M059J (cell line): ENCODE measurements around the gene DNAAF2. TPM values are rescaled to one million over a fixed set of nuclear protein-coding genes. Genes with fewer than 3 reads are reported as not detected.

ENCODE experiments used
- DNase-seq: peaks from one replicate; pipeline ENCODE4 v3.0.0-alpha.2; 2012; ENCODE audit warnings: low read depth
- total RNA-seq: library from RNA; depleted of rRNA; stranded (reverse); fragments of >200 nt; shearing (Covaris generic); gene quantifications from 2 replicates; pipeline ENCODE4 v1.2.3, GENCODE V29; 2014; rRNA removed

Gene DNAAF2, protein sequence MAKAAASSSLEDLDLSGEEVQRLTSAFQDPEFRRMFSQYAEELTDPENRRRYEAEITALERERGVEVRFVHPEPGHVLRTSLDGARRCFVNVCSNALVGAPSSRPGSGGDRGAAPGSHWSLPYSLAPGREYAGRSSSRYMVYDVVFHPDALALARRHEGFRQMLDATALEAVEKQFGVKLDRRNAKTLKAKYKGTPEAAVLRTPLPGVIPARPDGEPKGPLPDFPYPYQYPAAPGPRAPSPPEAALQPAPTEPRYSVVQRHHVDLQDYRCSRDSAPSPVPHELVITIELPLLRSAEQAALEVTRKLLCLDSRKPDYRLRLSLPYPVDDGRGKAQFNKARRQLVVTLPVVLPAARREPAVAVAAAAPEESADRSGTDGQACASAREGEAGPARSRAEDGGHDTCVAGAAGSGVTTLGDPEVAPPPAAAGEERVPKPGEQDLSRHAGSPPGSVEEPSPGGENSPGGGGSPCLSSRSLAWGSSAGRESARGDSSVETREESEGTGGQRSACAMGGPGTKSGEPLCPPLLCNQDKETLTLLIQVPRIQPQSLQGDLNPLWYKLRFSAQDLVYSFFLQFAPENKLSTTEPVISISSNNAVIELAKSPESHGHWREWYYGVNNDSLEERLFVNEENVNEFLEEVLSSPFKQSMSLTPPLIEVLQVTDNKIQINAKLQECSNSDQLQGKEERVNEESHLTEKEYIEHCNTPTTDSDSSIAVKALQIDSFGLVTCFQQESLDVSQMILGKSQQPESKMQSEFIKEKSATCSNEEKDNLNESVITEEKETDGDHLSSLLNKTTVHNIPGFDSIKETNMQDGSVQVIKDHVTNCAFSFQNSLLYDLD
- 10.4 and 10.9 TPM in 2 replicates for total RNA-seq

DNA sequence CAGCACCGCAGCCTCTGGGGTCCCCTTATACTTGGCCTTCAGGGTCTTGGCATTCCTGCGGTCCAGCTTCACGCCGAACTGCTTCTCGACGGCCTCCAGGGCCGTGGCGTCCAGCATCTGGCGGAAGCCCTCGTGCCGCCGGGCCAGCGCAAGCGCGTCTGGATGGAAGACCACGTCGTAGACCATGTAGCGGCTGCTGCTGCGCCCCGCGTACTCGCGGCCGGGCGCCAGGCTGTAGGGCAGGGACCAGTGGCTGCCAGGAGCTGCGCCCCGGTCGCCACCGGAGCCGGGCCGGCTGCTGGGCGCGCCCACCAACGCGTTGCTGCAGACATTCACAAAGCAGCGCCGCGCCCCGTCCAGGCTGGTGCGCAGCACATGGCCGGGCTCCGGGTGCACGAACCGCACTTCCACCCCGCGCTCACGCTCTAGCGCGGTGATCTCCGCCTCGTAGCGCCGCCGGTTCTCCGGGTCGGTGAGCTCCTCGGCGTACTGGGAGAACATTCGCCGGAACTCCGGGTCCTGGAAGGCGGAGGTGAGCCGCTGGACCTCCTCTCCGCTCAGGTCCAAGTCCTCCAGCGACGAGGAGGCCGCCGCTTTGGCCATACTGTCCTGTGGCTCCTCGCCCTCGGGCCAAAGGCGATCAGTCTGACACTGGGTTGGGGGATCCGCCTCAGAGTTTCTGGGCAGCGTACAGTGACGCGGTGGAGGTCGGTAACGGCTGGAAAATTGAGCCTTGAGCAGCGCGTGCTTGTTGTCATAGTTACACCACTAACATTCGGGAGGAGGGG lies at the start of gene DNAAF2:
Gene DNAAF2, minus strand, starts transcription at position 698 of the 788 bp plus-strand sequence. Its CDS starts 95 bp downstream, at position 603.
- DNase-seq: peak; percentile 78

DNA sequence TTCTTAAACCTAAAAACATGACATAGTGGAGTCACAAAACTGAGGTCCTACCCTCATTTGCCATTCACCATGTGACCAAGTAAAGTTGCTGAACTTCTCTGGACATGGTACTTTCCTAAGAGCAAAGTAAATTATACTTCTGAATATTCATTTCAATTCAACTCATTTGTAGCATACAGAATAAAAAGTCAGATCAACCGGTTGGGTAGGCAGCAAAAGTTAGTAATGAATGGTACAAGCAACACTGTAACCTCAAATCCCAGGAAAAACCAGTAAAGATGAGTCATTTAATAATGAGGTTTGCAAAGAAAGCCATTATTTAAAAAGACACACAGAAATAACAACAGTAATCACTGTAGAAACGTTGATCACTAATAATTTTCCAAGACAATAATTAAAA lies 44.2 kb upstream of the DNAAF2 start:
- peak; percentile 60 for DNase-seq

DNA sequence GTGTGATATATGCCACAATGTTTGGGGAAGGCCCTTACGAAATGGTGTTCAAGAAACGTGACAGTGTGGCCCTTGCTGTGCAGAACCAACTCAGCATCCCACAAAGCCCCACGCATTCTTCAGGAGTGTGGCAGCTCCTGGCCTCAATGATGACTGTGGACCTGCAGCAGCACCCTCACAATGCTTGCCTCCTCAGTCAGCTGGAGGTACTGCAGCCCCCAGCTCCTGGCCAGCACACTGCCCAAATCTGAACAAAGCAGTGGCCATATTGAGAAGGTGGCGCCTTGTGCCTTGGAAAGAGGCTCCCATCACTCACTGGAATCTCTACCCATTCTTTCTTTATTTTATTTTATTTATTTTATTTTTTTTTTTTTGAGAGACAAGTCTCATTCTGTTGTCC lies 42.6 kb upstream of the DNAAF2 start:
- no peak for DNase-seq

DNA sequence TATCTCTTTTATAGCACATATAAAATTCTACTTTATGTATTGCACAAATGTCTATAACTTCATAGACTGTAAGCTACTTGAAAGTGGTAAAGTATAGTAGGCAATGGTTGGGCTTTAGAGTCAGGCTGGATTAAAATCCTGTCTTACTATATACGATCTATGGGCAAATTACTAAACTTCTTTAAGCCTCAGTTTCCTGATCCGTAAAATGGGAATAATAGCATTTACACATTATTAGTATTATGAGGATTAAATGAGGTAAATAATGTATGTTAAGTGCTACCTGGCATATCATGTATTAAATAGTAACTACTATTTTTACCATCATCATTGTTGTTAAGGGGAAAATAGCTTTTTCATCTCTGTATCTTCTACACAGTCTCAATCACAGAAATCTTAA lies 38.5 kb upstream of the DNAAF2 start:
- DNase-seq: no peak

DNA sequence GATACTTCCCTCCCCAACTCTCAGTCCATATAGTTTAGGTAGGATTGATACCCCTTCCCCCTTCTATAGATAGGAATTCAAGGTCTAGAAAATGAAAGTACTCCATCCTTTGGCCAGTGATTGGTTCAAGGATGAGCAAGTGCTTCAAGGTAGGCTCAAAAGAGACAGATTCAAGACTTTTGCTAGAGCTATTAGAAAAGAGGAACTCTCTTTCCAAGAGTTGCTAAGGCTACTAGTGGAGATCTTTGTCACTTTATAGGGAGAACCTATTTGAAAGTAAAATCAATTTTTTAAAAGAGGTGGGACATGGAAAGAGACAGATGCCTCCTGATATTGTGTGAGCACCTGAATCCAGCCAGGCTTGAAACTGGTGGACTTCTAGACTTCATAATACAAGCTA lies 35.4 kb upstream of the DNAAF2 start:
- DNase-seq: no peak

DNA sequence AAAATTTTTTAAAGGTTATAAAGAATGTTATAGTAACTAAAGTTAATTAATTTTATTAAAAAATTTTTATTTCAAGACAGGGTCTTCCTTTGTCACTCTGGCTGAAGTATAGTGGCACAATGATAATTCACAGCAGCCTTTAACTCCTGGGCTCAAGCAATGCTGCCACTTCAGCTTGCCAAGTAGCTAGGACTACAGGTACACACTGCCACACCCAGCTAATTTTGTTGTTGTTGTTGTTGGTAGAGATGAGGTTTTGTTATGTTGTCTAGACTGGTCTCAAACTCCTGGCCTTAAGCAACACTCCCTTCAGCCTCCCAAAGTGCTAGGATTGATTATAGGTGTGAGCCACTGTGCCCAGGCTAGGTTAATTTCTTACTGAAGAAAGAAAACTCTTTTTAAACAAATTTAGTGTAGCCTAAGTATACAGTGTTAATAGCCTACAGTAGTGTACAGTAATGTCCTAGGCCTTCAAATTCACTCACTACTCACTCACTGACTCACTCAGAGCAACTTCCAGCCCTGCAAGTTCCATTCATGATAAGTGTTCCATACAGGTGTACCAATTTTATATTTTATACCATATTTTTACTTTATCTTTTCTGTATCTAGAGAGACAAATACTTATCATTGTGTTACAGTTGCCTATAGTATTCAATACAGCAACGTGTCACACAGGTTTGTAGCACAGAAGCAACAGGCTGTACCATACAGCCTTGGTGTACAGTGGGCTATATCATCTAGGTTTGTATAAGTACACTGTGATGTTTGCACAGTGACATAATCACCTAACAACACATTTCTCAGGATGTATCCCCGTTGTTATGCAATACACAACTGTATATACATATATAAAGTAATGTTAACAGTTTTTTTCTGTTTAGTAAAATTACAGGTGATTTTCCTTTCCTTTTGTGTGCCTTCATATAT lies 24.7 kb upstream of the DNAAF2 start:
- no peak for DNase-seq

DNA sequence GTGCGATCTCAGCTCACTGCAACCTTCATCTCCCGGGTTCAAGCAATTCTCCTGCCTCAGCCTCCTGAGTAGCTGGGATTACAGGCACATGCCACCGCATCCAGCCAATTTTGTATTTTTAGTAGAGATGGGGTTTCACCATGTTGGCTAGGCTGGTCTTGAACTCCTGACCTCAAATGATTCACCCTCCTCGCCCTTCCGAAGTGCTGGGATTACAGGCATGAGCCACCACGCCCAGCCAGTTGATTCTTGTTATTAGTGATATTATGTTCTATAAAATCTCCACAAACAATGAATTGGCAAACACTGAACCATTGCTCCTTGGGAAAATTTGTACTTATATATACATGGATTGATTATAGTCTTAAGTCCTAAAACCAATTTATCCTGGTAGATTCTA lies 22.5 kb upstream of the DNAAF2 start:
- peak; percentile 28 for DNase-seq

DNA sequence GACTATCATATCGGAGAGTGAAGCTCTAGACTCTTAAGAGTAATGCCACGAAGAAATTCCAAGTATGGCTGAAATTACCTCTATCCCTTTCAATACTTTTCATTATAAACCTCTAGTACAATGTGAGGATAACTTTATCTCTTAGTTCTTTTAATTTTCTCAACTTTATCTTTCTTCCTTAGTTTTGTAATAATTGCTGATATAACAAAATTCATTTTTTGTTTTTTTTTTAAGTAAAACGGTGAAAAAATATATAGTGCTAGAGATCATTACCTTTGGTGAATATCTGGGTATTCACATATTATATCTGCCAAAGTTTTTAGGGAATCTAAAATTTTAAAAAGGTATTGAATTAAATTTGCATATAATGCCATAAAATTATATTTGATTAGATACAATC lies 19.5 kb upstream of the DNAAF2 start:
- DNase-seq: no peak

DNA sequence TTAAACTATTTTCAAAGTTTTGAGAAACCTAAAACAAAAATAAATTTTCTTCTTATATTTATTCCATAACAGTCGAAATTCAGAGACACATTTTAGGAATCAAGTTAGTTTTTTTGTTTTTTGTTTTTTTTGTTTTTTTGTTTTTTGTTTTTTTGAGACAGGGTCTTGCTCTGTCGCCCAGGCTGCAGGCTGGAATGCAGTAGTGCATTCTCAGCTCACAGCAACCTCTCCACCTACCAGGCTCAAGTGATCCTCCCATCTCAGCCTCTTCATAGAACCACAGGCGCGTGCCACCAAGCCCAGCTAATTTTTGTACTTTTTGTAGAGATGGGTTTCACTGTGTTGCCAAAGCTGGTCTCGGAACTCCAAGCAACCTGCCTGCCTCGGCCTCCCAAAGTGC lies 18.5 kb upstream of the DNAAF2 start:
- no peak for DNase-seq

DNA sequence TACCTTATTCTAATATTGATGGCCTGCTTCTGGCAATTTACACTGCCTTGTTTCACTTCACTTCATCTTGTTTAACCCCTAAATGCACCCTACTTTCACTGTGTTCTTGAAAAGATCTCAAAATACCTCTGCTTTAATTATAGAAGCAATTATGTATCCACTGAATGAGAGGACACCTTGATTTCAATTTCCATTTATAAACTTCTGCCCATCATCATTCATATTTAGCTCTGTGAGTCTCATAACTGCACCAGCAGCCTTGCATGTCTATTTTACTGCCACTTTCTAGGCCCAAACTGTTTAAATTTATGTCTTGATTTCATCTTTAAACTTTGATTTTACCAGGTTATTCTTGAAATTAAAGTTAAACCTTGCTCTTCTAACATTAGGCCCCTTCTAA lies 7.1 kb upstream of the DNAAF2 start:
- no peak for DNase-seq

DNA sequence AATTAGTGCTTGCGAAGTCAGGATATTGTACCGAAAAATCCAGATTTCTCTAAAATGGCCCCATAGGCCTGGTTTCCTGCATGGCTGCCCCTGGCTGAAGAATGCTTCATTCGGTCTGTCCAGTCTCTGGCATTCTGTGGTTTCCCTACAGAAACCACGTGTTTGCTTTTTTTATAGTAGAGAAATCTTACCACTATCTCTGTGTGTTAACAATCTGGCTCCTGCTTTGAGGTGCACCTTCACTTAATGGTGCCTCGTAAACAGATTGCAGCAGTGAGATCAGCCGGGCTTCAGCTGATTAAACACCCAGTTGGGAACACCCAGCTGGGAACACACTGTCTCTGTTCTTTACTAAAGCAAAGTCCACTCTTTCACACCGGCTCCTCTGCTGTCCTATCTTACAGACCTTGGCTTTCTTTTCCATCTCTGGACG lies 6.7 kb upstream of the DNAAF2 start:
- peak; percentile 72 for DNase-seq

DNA sequence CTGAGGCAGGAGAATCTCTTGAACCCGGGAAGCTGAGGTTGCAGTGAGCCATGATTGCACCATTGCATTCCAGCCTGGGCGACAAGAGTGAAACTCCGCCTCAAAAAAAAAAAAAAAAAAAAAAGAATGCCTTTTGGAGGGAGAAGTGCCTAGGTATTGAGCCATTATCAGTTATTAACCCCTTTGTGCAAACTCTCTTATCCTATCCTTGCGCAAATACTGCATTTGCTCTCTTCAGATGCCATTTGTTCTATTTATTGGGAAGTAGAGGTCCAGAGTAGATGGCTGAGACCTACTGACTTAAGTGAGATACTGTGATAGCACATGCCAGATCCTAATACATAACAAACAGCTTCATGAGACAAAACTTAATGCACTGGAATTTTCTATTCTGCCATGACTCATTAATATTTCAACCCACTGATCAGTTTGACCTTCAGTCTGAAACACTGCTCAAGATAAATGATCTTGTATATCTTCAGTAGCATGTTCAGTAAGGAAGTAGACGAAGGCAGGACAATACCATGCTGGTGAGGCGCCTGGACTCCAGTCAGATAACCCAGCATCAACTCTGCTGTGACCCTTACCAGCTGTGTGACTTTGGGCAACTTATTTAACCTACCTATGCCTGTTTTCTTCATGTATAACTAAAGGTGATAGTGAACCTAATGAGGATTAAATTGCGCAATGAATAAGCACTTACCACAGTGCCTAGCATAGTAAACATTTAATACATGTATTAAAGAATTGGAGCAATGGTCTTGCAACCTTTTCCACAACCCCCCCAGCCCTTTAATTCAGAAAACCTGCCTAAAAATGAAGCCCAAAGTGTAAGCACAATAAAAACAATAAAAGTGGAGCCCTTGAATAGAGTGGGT lies 5.7 kb upstream of the DNAAF2 start:
- no peak for DNase-seq

DNA sequence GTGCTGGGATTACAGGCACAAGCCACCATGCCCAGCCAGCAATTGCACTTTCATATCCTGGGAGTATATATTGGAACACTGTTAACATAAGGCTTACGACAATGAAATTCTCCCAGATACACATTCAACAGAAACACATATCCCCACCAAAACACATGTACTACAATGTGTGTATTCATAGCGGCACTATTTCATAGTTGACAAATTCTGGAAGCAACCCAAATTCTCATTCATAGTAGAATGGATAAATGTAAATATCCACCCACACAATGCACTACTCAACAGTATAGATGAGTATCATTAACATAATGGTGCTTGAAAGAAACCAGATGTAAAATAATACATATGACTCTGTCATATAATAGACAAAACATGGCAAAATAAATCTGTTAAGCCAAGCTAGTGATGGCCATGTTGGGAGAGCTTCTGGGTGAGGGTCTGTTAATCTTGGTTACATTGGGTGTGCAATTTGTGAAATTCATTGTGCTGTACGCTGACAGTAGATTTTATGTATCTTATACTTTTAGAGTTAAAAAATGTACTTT lies 2.6 kb upstream of the DNAAF2 start:
- DNase-seq: no peak

DNA sequence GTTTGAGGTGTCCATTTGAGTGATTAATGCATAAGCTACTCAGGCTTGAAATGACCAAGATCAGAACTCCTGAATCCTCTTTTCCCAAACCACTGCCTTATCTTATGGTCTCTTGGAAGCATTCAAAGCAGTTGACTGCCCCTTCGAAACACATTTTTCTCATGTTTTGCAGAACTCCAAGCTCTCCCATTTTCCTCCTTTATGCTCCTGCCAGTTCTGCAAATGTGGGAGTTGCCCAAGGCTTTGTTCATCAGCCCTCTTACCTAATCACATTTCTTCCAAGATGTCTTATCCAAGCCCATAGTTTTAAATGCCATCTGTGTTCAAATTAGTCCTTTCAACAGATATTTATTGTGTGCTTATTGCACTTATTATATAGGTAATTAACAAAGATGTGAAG lies 1.8 kb upstream of the DNAAF2 start:
- no peak for DNase-seq

DNA sequence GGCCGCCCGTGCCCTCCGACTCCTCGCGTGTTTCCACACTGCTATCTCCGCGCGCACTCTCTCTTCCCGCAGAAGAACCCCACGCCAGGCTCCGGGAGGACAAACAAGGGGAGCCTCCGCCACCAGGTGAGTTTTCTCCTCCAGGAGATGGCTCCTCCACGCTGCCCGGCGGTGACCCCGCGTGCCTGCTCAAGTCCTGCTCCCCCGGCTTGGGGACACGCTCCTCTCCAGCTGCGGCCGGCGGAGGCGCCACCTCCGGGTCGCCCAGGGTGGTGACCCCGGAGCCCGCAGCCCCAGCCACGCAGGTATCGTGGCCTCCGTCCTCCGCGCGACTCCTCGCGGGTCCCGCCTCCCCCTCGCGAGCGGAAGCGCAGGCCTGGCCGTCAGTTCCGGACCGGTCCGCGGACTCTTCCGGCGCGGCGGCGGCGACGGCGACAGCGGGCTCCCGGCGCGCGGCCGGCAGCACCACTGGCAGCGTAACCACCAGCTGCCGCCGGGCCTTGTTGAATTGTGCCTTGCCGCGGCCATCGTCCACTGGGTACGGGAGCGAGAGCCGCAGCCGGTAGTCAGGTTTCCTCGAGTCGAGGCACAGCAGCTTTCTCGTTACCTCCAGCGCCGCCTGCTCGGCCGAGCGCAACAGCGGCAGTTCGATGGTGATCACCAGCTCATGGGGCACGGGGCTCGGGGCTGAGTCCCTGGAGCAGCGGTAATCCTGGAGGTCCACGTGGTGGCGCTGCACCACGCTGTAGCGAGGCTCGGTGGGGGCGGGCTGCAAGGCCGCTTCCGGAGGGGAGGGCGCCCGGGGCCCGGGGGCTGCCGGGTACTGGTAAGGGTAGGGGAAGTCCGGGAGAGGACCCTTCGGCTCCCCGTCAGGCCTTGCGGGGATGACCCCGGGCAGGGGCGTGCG lies 1.2 kb downstream of the DNAAF2 start:
- peak; percentile 91 for DNase-seq

DNA sequence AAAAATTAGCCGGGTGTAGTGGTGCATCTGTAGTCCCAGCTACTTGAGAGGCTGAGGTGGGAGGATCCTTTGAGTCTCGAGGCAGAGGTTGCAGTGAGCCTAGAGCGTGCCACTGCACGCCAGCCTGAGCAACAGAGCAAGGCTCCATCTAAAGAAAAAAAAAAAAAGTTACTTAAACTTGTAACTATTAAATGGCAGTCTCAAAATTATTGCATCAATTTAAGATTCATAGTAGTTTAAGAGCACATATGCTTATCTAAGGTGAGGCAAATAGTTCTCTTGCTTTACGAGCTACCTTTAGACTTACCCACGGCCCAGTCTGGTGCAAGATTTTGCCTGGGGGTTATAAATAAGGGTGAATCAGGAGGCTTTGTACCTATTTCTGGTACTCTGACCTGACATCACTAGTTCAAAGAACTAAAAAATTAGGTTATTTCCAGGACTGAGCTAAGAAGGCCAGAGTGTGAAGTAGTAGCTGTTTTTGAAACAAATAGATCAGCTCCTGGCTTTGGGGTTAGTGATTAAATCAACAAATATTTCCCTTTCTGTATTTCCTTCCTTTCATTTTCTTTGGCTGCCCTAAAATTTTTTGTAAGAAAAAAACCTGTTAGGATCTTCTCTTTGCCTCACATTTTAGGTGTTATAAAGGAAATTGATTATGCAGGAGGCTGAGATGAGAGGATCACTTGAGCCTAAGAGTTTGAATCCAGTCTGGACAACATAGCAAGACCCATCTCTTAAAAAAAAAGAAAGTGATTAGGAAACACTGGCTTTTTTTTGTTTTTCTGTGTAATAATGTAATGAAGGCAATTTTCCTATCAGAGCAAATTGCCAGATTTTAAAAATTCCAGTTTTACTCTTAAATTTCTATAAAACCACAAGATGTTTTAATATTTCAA lies 10.9 kb downstream of the DNAAF2 start:
- peak; percentile 59 for DNase-seq

DNA sequence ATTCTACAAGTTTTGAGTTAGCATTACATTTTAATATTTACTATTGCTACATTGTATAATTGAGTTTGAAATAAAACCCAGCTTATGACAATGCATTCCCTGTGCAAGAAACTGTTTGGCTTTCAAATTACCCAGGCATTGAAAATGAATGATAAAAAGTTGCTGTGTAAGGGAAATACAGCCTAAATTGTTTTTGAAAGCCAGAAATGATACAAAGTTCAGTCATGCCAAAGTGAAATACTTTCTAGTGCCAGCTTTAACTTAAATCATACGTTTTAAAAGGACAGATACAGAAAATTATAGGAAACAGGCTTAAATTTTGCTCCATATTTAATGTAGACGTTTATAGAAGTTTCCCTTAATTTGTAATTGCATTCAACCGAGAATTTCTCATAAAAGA lies 11.7 kb downstream of the DNAAF2 start:
- no peak for DNase-seq
